ENCODE results near the gene DAAM1.

The DAAM1 gene

GRCh38 chr14:59252772-59253500 lies 64.5 kb downstream of the DAAM1 start:
- Mint-ChIP-seq H3K36me3 (ENCODE audit: low read depth) (peaks cover 15% of the 10 kb centered on the region), H3K9me3 (no peaks in the 10 kb centered on the region), H3K27me3 (ENCODE audit: low read depth) (no peaks in the 10 kb centered on the region), H3K4me1 (peaks cover 84% of the 10 kb centered on the region), H3K27ac (peak overlapping the region; percentile 1 to 61 (median 49)), H3K4me3 (no peak overlapping the region)
- TF ChIP-seq, protein P1, sequence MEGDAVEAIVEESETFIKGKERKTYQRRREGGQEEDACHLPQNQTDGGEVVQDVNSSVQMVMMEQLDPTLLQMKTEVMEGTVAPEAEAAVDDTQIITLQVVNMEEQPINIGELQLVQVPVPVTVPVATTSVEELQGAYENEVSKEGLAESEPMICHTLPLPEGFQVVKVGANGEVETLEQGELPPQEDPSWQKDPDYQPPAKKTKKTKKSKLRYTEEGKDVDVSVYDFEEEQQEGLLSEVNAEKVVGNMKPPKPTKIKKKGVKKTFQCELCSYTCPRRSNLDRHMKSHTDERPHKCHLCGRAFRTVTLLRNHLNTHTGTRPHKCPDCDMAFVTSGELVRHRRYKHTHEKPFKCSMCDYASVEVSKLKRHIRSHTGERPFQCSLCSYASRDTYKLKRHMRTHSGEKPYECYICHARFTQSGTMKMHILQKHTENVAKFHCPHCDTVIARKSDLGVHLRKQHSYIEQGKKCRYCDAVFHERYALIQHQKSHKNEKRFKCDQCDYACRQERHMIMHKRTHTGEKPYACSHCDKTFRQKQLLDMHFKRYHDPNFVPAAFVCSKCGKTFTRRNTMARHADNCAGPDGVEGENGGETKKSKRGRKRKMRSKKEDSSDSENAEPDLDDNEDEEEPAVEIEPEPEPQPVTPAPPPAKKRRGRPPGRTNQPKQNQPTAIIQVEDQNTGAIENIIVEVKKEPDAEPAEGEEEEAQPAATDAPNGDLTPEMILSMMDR (IDR thresholded peaks at IDR 0.05; ENCODE audit: unreplicated experiment in 3 of 3): no peak

GRCh38 chr14:59253527-59253926 lies 65.1 kb downstream of the DAAM1 start:
- Mint-ChIP-seq H3K27ac (peak overlapping the region in 2 of 3 experiments; percentile 49 to 61), H3K4me1 (peaks cover 84% of the 10 kb centered on the region), H3K27me3 (ENCODE audit: low read depth) (no peaks in the 10 kb centered on the region), H3K36me3 (ENCODE audit: low read depth) (peaks cover 11% of the 10 kb centered on the region), H3K4me3 (no peak overlapping the region), H3K9me3 (no peaks in the 10 kb centered on the region)
- TF ChIP-seq, protein P1 (IDR thresholded peaks at IDR 0.05; ENCODE audit: unreplicated experiment in 3 of 3): no peak

DNA sequence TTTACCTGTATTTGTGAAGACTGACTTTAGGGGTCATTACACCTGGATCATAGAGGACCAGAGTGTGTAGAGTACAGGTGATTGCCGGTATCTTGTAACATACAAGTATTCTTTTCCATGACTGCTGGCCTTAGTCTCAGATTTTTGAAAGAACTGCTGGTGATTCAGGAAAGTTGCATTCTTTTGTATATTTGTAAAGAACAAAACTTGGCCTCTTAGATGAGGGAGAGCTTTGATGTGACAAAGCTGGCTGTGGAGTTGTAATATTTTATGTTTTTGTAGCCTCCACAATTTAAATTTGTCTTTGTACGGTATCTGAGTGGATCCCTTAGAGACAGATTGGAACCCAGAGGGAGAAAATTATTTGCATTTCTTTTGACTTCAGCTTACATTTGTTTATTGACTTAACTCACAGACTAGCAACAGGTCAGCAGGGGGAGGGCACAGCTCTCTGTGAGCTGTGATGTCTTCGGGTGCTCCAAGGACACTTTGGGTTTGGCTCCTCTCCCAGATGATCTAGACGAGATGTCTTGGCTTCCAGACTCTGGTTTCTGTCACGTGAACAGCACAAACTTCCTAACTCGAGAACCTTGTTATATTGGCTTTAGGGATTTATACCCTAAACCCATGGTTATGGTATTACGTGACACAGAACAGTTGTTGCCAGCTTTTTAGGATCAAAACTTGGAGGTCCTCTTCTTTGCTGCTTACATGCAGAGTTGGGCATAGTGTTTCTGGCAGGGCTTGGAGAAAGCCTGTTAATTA lies 65.9 kb downstream of the DAAM1 start:
- no peaks in the 10 kb centered on the region for H3K27me3 Mint-ChIP-seq (ENCODE audit: low read depth)
- peaks cover 11% of the 10 kb centered on the region for H3K36me3 Mint-ChIP-seq (ENCODE audit: low read depth)
- H3K4me3 Mint-ChIP-seq: no peak overlapping the region
- peak overlapping the region; percentile 54 to 75 (median 68) for H3K27ac Mint-ChIP-seq
- H3K9me3 Mint-ChIP-seq: no peaks in the 10 kb centered on the region
- peaks cover 83% of the 10 kb centered on the region for H3K4me1 Mint-ChIP-seq
- TF ChIP-seq, protein P1 (IDR thresholded peaks at IDR 0.05; ENCODE audit: unreplicated experiment in 3 of 3): no peak

DNA sequence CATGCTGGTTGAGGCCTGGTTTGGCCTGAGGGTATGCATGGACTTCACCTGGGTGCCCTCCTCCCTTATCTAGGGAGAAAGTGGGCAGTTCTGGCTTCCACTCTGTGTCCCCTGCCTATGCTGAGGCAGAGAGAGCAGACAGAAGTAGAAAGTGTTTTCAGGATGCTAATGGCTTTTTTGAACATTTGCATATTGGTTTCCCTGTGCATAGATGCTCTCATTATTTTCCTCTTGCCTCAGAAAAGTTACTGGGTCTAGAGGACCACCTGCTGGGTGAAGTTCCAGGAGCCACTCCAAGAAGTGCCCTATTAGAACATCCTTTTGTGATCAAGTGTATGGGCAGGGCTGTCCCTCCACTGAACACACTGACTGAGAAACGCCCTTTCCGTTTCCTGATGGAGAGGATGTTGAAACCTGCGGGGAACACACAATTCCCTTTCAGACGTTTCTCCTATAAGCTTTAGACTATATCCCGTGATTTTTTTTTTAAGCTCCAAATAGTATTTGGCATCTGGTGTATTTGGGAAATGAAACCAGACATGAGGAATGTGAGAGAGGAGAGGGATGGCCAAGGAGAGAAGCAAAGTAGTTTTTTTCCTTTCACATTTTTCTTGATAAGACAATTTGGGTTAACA lies 66.6 kb downstream of the DAAM1 start:
- Mint-ChIP-seq H3K4me1 (peaks cover 77% of the 10 kb centered on the region), H3K36me3 (ENCODE audit: low read depth) (peaks cover 11% of the 10 kb centered on the region), H3K27me3 (ENCODE audit: low read depth) (no peaks in the 10 kb centered on the region), H3K9me3 (no peaks in the 10 kb centered on the region), H3K4me3 (no peak overlapping the region), H3K27ac (peak overlapping the region; percentile 43 to 75 (median 43))
- TF ChIP-seq, protein P1 (IDR thresholded peaks at IDR 0.05; ENCODE audit: unreplicated experiment in 3 of 3): no peak

DNA sequence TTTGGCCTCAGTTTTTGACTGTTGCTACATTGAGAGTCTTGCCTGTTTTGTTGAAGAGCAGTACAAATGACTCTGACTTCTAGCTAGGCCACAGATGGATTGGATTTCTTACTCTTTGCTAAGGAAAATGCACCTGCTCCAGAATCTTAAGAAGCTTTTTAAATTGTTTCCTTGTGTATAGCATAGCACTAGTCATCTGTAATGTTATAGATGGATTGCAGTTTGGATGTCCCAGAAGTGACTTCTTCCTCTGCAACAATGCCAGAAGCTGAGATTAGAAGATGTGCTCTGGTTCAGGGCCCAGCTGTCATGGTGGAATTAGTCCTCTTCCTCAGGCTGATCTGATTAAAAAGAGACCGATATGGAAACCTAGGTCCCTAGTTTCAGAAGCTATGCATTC lies 67.9 kb downstream of the DAAM1 start:
- H3K36me3 Mint-ChIP-seq (ENCODE audit: low read depth): peaks cover 11% of the 10 kb centered on the region
- H3K4me3 Mint-ChIP-seq: no peak overlapping the region
- peak overlapping the region in 2 of 3 experiments; percentile 24 to 36 for H3K27ac Mint-ChIP-seq
- no peaks in the 10 kb centered on the region for H3K9me3 Mint-ChIP-seq
- peaks cover 70% of the 10 kb centered on the region for H3K4me1 Mint-ChIP-seq
- no peaks in the 10 kb centered on the region for H3K27me3 Mint-ChIP-seq (ENCODE audit: low read depth)
- TF ChIP-seq, protein P1 (IDR thresholded peaks at IDR 0.05; ENCODE audit: unreplicated experiment in 3 of 3): no peak

Data from nephron (organoid).